GM21381 (cell line): ENCODE measurements around the gene MITF.
"Not testable (repeated sequence)": the region's sequence is repeated elsewhere in the genome, so short reads cannot be mapped to it uniquely, and the experiment has no call there.

Experiments used
- ATAC-seq: cut with Tn5 transposase; IDR thresholded peaks from one replicate; pipeline ENCODE4 v1.9.1; 2021; ENCODE audit warnings: mild to moderate bottlenecking, moderate library complexity; ENCODE audit not compliant: unreplicated experiment

Gene MITF

DNA sequence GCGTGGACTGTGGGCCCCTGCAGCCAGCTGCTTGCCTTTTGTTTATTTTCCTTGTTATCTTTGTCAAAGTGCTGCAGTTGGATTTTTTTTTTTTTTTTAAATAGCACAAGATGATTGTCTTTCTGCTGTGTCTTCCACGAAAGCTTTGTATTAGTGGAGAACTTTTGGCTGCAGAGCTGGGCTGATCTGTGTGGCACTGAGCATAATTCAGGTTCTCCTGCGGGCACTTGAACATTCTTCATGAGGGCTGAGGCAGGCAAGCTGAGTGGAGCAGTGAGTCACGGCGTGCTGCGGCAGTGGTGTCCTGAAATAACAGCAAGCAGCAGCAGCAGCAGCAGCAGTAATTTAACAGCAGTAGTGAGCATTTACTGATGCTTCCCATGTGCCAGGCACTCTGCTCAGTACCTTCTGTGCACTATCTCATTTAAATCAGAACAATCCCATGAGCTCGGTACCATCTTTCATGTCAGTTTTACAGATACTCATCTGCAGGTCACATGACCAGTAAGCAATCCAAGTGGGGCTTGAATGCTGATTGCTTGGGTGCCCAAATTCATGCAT, 45.8 kb downstream of the MITF start:
- no peak for ATAC-seq

DNA sequence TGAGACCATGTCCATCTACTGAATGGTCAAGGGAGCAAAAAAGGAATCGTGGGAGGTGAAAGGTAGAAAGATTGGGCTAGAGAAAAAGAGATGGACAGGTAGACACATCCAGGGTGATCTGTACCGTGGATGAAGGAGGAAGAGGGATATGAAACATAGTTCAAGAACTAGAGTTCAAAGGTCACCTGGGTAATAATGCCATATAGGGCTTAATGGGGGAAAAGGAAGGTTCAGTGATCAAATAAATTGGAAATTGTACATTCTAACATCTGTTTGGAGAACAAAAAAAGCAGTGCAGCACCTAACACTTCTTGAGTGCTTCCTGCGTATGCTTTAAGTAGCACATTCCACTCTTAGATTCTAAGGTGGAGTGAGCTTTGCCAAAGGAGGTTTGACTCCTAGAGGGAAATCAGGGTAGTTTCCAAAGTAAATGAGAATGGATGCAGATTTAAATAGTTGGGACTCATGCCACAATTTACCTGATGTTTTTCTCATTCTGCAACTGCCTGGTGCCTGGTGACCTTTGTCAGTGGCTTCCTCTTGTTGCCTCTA, 46.6 kb downstream of the MITF start:
- no peak for ATAC-seq

DNA sequence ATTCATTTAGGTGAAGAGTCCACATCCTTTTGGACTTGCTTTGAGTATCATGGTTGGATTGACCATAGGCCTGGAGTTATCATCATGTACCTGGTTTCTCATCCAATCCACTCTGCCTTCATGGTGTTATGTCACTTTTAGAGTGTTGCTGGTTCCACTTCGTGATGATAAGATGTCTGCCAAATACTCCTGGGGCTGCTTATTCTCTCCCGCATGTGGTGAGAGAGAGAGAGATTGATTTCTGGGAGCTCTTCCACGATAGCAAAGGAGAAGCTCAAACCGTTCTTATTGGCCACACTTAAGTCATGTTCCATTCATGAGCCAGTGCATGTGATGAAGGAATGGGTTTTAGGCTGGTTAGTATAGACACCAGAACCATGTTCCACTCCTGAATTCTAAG, 47.6 kb downstream of the MITF start:
- ATAC-seq: no peak

DNA sequence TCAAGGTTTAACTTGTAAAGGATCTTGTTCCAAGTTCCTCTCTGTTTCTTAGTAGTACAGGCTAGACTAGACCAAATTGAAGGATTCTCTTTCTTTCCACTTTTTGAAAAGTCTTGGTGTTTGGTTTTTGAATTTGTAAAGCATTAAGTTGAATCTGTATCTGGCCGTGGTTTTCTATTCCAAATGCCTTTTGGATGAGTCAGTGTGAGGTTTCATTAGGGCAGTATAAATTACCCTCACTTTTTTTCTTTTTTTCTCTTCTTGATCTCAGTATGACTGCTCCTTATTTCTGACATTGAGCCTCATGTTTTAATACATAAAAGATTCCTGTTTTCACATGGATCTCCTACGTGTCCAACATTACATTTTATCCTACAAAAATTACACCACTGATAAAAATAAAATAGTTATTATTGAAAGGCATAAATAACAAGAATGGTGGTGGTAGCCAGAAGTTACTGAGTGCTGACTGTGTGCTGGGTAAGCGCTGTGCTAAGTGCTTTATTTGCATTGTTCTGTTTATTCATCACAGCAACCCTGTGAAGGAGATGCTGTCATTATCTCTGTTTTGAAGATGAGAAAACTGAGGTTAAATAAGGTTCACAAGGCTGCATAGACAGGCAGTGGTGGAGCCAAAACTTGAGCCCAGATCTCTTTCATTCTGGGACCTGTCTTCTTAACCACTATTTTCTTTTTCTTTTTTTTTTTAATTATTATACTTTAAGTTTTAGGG, 48.3 kb downstream of the MITF start:
- no peak for ATAC-seq

DNA sequence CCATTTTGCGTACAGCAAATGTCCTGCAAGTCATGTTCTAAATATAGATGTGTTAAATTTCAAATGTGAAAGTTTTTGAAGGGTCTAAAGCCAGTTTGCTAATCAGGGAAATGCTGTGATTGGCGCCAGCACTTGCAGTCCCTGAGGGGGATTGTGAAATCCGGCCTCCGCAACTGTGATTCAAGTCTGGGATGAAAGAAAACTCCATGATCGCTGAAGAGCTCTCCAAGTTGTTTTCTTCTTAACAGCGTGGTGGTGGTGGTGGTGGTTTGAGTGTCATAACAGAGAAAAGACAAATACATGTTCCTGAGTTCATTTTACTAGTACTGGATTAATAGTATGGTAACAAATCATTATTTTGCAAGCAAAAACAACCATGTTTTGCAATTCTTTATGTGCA, 51.8 kb downstream of the MITF start:
- ATAC-seq: no peak

DNA sequence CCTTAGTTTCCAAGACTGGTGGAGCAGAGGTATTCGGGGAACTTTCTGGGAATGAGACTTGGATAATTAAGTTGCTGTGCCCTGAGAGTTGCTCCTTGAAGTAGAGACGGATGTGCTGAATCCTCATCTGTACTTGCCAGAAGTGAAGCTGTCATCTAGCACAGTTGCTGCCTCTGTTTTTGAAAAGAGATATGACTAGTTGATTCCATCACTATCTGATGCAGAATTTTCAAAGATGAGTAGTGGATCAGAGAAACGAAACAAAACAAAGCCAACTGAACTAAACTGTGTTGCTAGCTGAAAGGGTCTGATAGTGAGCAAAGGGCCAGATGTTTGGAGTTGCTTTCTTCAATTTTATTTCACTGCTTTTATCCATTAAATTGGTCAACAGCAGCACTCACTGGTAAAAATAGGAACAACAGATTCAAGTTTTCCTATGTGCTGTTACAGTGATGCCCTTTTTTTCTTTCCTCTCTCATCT, 52.7 kb downstream of the MITF start:
- ATAC-seq: no peak

DNA sequence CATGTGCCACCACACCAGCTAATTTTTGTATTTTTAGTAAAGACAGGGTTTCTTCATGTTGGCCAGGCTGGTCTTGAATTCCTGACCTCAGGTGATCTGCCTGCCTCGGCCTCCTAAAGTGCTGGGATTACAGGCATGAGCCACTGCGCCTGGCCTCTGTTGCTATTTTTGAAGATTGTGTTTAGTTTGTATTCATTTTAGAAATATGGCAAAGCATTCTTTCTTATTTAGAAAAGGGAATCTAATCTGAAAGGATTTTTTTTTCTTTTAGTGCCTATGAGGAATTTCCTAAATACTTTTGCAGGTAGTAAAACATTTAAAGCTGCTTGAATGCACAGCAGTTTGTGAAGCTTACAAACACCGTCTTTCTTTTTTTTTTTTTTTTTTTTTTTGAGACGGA, 56.9 kb downstream of the MITF start:
- ATAC-seq: not testable (repeated sequence)

DNA sequence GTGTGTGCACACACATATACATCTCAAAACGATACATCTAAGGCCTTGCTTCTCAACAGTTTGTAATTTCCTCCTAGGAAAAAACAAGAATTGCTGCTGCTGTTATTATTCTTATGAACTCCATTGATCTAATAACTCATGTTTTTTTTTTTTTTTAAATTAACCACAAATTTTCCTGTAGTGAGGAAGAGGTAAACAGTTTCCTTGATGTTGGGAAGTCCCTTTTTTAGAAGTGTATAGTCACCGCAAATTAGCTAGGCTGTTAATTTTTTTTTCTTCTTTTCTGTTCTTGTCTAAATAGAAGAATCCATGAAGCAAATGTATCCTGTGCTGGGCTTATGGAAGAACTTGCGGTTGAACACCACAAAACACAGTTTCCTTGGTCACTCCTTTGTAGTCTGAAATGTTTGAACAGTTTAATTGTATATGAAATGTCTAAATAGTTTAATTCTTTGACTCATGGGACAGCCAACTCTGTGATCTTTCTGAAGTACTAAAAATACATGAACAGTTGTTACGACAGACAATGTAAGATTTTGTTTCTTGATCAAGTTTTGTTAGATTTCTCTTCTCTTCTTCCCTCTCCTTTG, 64.5 kb downstream of the MITF start:
- ATAC-seq: no peak

DNA sequence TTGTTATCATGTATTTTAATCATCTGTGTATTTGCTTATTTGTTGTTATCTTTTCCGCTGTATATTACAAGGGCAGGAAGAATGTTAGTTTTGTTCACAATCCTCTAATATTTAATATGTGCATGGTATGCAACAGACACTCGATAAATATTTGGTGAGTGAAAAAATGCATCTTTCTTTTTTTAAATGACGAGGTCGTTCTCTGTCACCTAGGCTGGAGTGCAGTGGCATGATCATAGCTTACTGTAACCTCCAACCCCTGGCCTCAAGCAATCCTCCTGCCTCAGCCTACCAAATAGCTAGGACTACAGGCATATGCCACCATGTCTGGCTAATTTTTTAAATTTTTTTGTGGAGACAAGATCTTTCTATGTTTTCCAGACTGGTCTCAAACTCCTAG, 66.2 kb downstream of the MITF start:
- ATAC-seq: no peak

DNA sequence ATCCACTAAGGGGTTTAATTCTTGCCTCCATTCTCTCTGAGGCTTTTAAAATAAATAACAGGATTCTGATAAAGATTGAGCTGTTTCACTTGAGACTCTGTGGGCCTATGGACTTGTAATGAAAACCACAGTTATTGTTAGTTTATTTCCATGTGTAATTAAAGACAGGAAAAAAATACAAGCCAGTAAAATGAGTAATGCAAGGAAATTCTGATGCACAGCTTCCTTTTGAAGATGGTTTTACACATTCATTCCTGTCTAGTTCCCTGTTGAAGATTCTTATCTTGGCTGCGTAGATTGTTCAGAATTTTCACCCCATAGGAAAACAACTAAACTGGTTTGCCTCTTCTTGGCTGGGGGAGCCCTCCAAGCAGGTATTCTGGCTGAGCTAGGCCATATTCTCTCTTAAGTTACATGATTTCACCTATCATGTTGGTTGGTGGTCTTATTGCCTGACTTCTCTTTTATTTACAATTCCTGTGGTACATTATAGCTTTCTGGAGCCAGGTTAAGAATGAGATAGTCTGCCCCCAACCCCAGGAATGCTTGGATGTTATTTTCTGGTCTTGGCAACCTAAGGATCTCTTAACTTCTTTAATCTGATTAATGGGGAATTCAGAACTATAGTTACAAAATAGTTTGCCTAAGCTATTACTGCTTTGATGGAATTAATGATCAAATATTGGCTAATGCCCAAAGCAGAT, 67.6 kb downstream of the MITF start:
- ATAC-seq: no peak

DNA sequence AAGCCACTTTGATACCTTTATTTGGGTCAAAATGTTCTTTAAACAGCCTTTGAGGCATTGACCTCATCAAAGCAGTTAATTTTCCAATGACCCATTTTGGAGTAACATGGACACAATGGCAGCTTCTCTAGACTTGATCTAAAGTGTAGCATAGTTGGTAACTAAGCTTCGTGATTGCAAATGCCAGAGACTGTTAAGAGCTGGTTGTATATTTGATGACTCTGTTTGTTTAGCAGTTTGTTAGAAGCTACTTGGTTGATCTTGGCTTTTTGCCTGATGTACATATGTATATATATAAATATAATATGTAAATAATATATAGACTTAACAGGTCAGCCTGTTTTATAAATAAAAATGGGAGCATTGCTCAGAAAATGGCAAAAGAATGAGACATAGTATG, 68.4 kb downstream of the MITF start:
- ATAC-seq: no peak

DNA sequence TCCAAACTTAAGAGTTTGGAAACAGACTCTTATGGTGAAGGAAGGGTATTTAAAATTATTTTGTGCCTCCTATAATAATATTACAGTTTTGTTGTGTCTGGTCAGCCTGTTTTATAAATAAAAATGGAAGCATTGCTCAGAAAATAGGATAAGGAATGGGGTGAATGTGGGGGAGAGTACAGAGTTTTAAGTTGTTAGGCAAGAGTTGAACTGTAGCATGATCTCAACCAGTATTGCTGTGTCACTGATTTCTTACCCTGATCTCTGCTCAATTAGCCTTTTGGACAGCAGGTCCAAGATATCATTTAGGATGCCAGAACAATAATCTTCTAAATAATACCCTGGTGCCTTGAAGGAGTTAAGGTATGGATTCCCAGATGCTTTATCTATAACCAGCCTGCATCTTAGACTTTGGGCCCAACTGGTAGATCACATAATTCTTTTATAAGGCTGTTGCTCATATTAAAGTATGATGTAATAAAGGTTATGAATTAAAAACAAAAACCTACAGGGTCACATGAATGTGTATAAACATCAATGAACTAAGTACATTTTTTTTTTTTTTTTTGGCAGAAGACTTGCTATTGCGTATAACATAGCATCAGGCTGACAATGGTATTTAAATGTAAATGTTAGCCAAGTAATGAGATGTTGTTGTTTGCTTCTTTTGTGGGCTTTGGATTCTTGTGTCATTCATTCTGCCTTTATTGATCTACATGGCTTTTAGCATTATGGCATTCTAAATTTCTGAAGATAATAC, 70.0 kb downstream of the MITF start:
- no peak for ATAC-seq

DNA sequence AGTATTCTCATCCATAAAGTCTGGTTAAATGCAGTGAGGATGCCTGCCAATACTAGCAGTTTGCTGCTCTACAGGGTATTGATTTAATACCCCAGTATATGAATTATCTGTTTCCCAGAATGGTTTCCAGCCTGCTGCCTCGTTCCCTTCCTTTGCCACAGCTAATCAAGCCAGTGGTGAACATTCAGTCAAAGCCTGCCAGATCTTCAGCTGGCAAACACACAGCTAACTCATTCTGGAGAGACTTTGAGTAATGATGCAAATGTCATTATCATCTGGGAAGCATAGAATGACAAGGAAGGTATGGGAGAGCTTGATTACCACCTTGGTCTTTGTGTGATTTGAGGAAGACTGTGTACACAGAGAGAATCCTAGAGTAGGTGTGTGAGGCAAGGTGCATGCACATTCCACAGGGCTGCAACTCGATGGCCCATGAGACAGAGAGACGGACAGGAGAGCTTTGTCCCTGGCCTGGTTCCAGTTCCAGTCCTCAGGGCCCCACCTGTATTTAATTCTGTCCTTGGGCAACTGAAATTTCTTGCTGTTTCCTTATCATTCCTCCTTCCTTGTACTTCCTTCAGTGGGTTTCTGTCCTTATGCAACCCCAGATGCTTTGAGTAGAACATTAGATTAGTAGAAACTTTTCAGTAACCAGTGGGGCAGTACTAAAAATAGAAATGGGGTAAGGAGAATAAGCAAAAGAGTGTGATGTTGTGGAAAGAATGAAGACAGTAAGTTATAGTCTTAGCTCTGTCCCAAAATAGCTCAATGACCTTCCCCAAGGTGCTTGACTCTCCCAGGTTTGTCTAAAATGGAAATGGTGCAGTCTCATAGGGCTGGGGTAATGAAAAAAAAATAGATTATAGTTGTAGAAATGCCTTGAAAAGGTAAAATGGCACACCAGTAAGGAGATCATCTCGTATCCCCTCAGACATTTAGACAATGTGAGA, 72.5 kb downstream of the MITF start:
- ATAC-seq: no peak

DNA sequence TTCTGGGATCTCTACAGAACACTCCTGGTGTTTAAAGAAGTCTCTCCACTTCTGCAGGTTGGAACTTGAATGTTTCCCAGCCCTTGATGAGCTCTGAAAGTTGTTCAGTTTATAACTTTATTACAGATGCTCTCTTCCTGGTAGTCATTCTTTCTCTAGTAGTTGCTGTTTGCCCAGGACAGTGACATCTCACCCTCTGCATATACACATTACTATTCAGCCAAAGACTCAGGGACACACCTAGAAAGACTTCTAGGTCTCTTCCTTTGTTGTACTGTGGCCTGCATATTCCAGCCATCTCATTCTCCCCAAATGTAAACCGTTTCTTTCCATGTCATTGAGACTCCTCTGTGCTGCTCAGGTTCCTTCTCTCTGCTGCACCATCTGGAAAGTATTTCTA, 76.7 kb downstream of the MITF start:
- no peak for ATAC-seq

DNA sequence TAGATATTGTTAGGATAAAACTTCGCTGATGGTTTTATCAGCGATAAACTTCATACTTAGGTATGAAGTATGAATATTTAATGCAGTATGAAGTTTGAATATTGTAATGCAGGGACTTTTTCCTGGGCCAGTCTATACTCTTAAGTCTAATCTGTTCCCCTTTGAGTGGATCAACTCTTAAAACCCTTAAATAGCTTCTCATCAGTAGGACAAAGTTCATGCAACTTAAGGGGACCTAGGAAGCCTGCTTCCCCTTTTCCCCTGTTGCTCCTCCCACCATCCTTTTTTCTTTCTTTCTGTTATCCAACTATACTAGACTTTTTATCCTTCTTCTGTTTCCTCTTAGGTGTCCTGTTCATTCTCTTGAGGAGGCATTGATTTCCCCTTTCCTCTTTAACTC, 78.7 kb downstream of the MITF start:
- no peak for ATAC-seq

DNA sequence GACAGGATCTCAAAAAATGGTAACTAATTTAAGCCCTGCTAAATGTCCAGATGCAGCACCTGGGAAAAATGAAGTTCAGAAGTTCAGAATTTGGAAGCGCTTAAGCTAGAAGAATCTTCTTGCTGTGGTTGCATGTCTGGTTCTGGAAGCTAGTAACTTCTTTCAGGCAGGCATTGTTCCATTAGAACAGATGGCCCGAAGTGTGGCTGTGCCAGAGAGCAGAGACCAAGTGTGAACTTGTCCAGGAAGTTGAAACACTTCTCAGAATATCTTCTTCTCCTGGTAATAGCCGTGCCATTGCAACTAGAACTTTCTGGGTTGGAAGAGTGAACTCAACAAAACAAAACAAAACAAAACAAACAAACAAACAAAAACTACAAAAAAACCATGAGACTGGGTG, 80.0 kb downstream of the MITF start:
- no peak for ATAC-seq

DNA sequence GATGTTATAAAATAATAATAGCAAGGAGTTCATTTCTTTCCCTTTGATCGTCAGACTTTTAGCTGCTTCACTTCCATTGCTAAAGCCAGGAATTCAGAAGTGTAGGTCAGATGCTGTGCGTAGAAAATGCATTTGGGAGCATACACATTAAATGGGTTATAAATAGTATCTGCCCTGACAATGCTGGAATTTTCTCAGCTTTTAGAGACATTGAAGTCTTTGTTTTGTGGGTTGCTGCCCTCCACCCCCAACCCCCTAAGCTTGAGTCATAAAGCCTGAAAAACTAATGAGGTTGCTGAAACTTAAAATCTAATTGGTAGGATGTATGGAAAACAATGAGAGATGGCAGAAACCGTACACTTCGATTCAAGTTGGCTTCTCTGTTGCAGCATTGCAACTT, 81.9 kb downstream of the MITF start:
- no peak for ATAC-seq

DNA sequence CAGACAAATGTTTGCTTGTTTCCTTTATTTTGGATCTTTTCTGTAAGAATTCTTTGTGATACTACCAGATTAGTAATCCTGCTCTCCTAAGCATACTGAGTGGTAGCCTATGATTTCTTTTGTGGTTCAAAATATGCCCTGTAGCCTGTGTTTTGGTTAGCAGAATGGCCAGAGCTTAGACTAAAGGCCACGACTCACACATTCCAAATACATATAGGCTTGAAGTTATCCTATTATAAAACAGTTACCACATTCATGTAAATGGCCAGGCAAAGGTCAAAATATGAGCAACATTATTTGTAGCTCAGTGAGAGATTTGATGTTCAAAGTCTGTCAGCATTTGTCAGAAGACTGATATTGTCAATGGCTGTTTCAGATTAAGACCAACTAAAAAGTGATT, 84.5 kb downstream of the MITF start:
- no peak for ATAC-seq

DNA sequence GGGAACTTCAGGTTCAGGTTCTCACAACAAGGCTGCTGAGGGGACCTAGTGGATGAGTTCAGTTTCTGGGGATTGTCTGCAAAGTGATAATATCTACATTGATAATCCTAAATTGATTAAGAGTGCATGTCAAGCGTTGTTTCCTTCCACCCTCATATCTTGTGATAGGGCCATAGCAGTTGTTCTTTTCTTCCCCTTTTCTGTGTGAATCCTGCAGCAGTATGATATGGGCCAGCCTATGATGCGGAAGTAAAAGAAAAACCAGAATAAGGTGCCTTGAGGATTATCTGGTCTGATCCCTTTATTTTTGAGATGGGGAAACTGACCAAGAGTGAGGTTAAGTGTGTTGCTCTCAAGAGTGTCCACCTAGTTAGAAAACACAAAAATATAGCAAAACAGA, 86.2 kb downstream of the MITF start:
- ATAC-seq: no peak

DNA sequence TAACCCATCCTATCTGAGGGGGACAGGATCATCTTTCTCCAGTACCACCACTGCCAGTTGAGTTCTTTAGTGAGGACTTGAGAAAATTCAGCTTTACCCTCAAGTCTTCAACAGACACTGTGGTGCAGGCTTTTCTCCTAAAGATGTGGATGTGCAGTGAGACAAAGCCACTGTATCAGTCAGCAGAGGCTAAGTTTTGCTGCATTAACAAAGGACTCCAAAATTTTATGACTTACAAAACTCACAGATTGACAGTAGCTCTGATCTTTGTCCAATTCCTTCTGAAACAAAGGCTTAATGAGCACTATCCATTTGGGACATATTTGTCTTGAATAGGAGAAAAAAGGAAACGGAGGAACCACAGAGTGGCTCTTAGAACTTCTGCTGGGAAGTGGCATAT, 87.9 kb downstream of the MITF start:
- ATAC-seq: no peak
